ENCODE measurements around the gene NAGLU. TPM values are rescaled to one million over a fixed set of nuclear protein-coding genes. Genes with fewer than 3 reads are reported as not detected.

NAGLU gene
- total and polyA plus RNA-seq, 2 of the 13 experiments (the other 11 are each of a cell fraction or from before 2014, with no cell fraction given) = 28.2 to 40.1 TPM

DNA sequence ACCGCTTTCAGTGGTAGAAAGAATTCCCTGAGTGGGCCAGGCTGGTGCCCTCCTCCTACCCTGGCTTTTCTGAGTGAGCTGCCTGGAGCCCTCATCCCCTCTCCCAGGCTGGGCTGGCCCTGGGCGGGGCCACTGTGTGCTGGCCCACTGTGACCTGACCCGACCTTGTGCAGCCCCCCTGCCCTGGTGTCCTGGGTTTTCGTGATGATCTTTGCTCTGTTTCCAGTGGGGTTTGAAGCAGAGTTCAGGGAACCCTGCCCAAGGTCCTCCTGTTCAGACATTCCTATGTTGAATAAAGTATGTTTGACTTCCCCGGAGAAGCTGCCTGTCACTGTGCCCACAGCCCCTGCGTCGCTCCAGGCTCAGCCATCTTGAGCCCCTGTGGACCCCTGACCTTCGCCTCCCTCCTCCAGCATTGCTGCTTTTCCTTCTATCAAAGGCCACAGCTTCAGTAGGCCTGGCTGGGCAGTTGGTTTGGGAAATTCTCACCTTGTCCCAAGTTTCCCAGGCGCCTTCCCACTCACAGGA lies 13.7 kb upstream of the NAGLU start (continued):
- TF ChIP-seq EZH2 (conservative IDR thresholded peaks at IDR 0.05; ENCODE audit: low read depth, low read length) = no peak
- no peak for TF ChIP-seq CHD4 (IDR thresholded peaks at IDR 0.05; ENCODE audit: borderline replicate concordance, low read length)
- TF ChIP-seq ZNF383 (CRISPR knock-in tag; IDR thresholded peaks at IDR 0.05; ENCODE audit: borderline replicate concordance) = no peak
- TF ChIP-seq ERF (CRISPR knock-in tag; IDR thresholded peaks at IDR 0.05) = 0 out of 2 replicates have a peak, but pooled peaks have one; percentile 20
- TF ChIP-seq SALL2 (CRISPR knock-in tag; IDR thresholded peaks at IDR 0.05) = no peak
- TF ChIP-seq, protein P1, sequence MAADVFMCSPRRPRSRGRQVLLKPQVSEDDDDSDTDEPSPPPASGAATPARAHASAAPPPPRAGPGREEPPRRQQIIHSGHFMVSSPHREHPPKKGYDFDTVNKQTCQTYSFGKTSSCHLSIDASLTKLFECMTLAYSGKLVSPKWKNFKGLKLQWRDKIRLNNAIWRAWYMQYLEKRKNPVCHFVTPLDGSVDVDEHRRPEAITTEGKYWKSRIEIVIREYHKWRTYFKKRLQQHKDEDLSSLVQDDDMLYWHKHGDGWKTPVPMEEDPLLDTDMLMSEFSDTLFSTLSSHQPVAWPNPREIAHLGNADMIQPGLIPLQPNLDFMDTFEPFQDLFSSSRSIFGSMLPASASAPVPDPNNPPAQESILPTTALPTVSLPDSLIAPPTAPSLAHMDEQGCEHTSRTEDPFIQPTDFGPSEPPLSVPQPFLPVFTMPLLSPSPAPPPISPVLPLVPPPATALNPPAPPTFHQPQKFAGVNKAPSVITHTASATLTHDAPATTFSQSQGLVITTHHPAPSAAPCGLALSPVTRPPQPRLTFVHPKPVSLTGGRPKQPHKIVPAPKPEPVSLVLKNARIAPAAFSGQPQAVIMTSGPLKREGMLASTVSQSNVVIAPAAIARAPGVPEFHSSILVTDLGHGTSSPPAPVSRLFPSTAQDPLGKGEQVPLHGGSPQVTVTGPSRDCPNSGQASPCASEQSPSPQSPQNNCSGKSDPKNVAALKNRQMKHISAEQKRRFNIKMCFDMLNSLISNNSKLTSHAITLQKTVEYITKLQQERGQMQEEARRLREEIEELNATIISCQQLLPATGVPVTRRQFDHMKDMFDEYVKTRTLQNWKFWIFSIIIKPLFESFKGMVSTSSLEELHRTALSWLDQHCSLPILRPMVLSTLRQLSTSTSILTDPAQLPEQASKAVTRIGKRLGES (CRISPR knock-in tag; IDR thresholded peaks at IDR 0.05; ENCODE audit: borderline replicate concordance) = no peak
- no peak for TF ChIP-seq IKZF4 (CRISPR knock-in tag; IDR thresholded peaks at IDR 0.05; ENCODE audit: borderline replicate concordance, low read depth, not compliant biosample characterization)
- no peak for TF ChIP-seq ZFP41 (CRISPR knock-in tag; IDR thresholded peaks at IDR 0.05; ENCODE audit: borderline replicate concordance)
- TF ChIP-seq SOX13 (IDR thresholded peaks at IDR 0.05) = no peak
- peak in 1 of 2 experiments; percentile 58; a peak in 1 of 4 replicates for TF ChIP-seq SOX13 (CRISPR knock-in tag; conservative IDR thresholded peaks at IDR 0.05 in 1 of 2, IDR thresholded peaks at IDR 0.05 in 1 of 2)
- peak; percentile 57; the same call in 1 of the 2 replicates for TF ChIP-seq NR2C2 (CRISPR knock-in tag; IDR thresholded peaks at IDR 0.05; ENCODE audit: borderline replicate concordance)
- peak; percentile 95 for TF ChIP-seq ZBTB7A (CRISPR knock-in tag; IDR thresholded peaks at IDR 0.05)
- no peak for TF ChIP-seq ZNF749 (CRISPR knock-in tag; IDR thresholded peaks at IDR 0.05; ENCODE audit: borderline replicate concordance)
- TF ChIP-seq ELF1 (CRISPR knock-in tag; IDR thresholded peaks at IDR 0.05) = 0 out of 2 replicates have a peak, but pooled peaks have one; percentile 26
- TF ChIP-seq, protein P2, sequence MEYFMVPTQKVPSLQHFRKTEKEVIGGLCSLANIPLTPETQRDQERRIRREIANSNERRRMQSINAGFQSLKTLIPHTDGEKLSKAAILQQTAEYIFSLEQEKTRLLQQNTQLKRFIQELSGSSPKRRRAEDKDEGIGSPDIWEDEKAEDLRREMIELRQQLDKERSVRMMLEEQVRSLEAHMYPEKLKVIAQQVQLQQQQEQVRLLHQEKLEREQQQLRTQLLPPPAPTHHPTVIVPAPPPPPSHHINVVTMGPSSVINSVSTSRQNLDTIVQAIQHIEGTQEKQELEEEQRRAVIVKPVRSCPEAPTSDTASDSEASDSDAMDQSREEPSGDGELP (IDR thresholded peaks at IDR 0.05; ENCODE audit: borderline replicate concordance, low read depth) = no peak
- TF ChIP-seq POLR2AphosphoS2 (IDR thresholded peaks at IDR 0.05; ENCODE audit: low read depth, low read length) = no peak
- TF ChIP-seq KDM5A (IDR thresholded peaks at IDR 0.05; ENCODE audit: borderline replicate concordance, low read length) = no peak
- TF ChIP-seq KLF12 (CRISPR knock-in tag; IDR thresholded peaks at IDR 0.05; ENCODE audit: borderline replicate concordance) = no peak
- no peak for TF ChIP-seq GTF2F1 (IDR thresholded peaks at IDR 0.05; ENCODE audit: low read length)
- TF ChIP-seq, protein P3, sequence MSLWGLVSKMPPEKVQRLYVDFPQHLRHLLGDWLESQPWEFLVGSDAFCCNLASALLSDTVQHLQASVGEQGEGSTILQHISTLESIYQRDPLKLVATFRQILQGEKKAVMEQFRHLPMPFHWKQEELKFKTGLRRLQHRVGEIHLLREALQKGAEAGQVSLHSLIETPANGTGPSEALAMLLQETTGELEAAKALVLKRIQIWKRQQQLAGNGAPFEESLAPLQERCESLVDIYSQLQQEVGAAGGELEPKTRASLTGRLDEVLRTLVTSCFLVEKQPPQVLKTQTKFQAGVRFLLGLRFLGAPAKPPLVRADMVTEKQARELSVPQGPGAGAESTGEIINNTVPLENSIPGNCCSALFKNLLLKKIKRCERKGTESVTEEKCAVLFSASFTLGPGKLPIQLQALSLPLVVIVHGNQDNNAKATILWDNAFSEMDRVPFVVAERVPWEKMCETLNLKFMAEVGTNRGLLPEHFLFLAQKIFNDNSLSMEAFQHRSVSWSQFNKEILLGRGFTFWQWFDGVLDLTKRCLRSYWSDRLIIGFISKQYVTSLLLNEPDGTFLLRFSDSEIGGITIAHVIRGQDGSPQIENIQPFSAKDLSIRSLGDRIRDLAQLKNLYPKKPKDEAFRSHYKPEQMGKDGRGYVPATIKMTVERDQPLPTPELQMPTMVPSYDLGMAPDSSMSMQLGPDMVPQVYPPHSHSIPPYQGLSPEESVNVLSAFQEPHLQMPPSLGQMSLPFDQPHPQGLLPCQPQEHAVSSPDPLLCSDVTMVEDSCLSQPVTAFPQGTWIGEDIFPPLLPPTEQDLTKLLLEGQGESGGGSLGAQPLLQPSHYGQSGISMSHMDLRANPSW (CRISPR knock-in tag; IDR thresholded peaks at IDR 0.05; ENCODE audit: borderline replicate concordance) = no peak
- TF ChIP-seq SUZ12 (IDR thresholded peaks at IDR 0.05; ENCODE audit: low read depth, low read length) = no peak
- no peak for TF ChIP-seq CREB1 (IDR thresholded peaks at IDR 0.05)
- TF ChIP-seq CREB1 (CRISPR knock-in tag; IDR thresholded peaks at IDR 0.05) = no peak
- TF ChIP-seq, protein P4, sequence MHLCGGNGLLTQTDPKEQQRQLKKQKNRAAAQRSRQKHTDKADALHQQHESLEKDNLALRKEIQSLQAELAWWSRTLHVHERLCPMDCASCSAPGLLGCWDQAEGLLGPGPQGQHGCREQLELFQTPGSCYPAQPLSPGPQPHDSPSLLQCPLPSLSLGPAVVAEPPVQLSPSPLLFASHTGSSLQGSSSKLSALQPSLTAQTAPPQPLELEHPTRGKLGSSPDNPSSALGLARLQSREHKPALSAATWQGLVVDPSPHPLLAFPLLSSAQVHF (CRISPR knock-in tag; IDR thresholded peaks at IDR 0.05) = no peak

All from HepG2 (cell line).